Kidney epithelial cell (primary cell): ENCODE data around the gene TAS1R2. TPM values are rescaled to one million over a fixed set of nuclear protein-coding genes. Genes with fewer than 3 reads are reported as not detected.
A peak's percentile ranks its signal among the peaks of the same experiment; 100 is the strongest.
"Not testable (repeated sequence)": the region's sequence is repeated elsewhere in the genome, so short reads cannot be mapped to it uniquely, and the experiment has no call there.

Experiments
- DNase-seq: peaks from one replicate; pipeline ENCODE4 v3.0.0-alpha.2; 2010; ENCODE audit warnings: low read depth
- H3K27me3 ChIP-seq: 2 replicates; pipeline ENCODE4 v1.6.0; 2011; ENCODE audit warnings: low read length; ENCODE audit not compliant: control insufficient read depth, insufficient read depth
- H3K36me3 ChIP-seq: 2 replicates; pipeline ENCODE4 v1.5.1; 2011; ENCODE audit warnings: low read length; ENCODE audit not compliant: control insufficient read depth, insufficient read depth
- H3K4me3 ChIP-seq: 2 replicates; pipeline ENCODE4 v1.5.1; 2011; ENCODE audit warnings: low read depth, mild to moderate bottlenecking, control low read depth, low read length
- CTCF ChIP-seq: IDR thresholded peaks from 2 replicates; pipeline ENCODE4 v1.5.1; 2011; ENCODE audit warnings: mild to moderate bottlenecking, moderate library complexity, low read length, control low read depth, inconsistent platforms; ENCODE audit not compliant: insufficient read depth, poor library complexity, severe bottlenecking
- total RNA-seq: library from RNA; depleted of rRNA; stranded (reverse); fragments of >200 nt; gene quantifications from 2 replicates; pipeline ENCODE4 v1.2.3, GENCODE V29; 2015

Gene TAS1R2
- total RNA-seq, 1 donor from 2014 or later, result not detected

GRCh38 chr1:18875107-18875795, 15.8 kb upstream of the TAS1R2 start:
- H3K4me3 ChIP-seq, result no peak overlapping the region
- H3K36me3 ChIP-seq, result no peaks in the 10 kb centered on the region
- DNase-seq, result peak; percentile 49
- peak; percentile 89 for TF ChIP-seq CTCF
- peaks cover 2% of the 10 kb centered on the region for H3K27me3 ChIP-seq

GRCh38 chr1:18874600-18874999, 15.1 kb upstream of the TAS1R2 start:
- TF ChIP-seq CTCF, result no peak
- no peak overlapping the region for H3K4me3 ChIP-seq
- no peaks in the 10 kb centered on the region for H3K36me3 ChIP-seq
- peaks cover 3% of the 10 kb centered on the region for H3K27me3 ChIP-seq
- DNase-seq, result no peak

GRCh38 chr1:18874036-18874435, 14.6 kb upstream of the TAS1R2 start:
- H3K27me3 ChIP-seq, result peaks cover 8% of the 10 kb centered on the region
- no peak for DNase-seq
- H3K36me3 ChIP-seq, result no peaks in the 10 kb centered on the region
- TF ChIP-seq CTCF, result no peak
- no peak overlapping the region for H3K4me3 ChIP-seq

GRCh38 chr1:18872071-18872611, 12.7 kb upstream of the TAS1R2 start:
- TF ChIP-seq CTCF, result no peak
- DNase-seq, result no peak
- no peaks in the 10 kb centered on the region for H3K36me3 ChIP-seq
- H3K4me3 ChIP-seq, result no peak overlapping the region
- H3K27me3 ChIP-seq, result peaks cover 10% of the 10 kb centered on the region

GRCh38 chr1:18871401-18872070, 12.1 kb upstream of the TAS1R2 start:
- H3K36me3 ChIP-seq, result no peaks in the 10 kb centered on the region
- H3K4me3 ChIP-seq, result no peak overlapping the region
- peaks cover 8% of the 10 kb centered on the region for H3K27me3 ChIP-seq
- DNase-seq, result no peak
- TF ChIP-seq CTCF, result no peak

- Histone ChIP-seq H3K27me3 (peaks cover 8% of the 10 kb centered on the region), H3K4me3 (no peak overlapping the region), H3K36me3 (no peaks in the 10 kb centered on the region)
- no peak for DNase-seq
- no peak for TF ChIP-seq CTCF
Observed at GRCh38 chr1:18870957-18871356, 11.5 kb upstream of the TAS1R2 start.

- H3K27me3 ChIP-seq, H3K4me3 ChIP-seq, H3K36me3 ChIP-seq, DNase-seq: not testable (repeated sequence)
Observed at GRCh38 chr1:18870595-18870865, 11.1 kb upstream of the TAS1R2 start.
